Endothelial cell of umbilical vein (primary cell): ENCODE results near the gene SLC25A1. TPM values are rescaled to one million over a fixed set of nuclear protein-coding genes. Genes with fewer than 3 reads are reported as not detected.

Experiments
- BruUV-seq: library from RNA; stranded (reverse); fragments of 400-500 nt; replicated peaks from 2 replicates; lab custom pipeline; 2021; lab: Mats Ljungman, UMichigan
- CTCF ChIA-PET: fragments of 300-600, 350-600 bp; sonication (Branson Sonifier 250); formaldehyde crosslinking; loops from one replicate; lab custom pipeline; 2021; ENCODE audit warnings: antibody characterized with exemption, inconsistent platforms; lab: Charles Lee
- POLR2A ChIA-PET: fragments of 300-600, 350-600 bp; sonication (Branson Sonifier 250); formaldehyde crosslinking; loops from one replicate; lab custom pipeline; 2021; ENCODE audit warnings: antibody characterized with exemption, inconsistent platforms; lab: Charles Lee
- DNase-seq: peaks from one replicate; pipeline ENCODE4 v3.0.0-alpha.2; 2011; ENCODE audit warnings: low read depth, low spot score
- FAIRE-seq: peaks from 2 replicates; lab custom pipeline; 2011; peaks lifted over from hg19 to GRCh38; lab: Jason Lieb, UNC
- H2AFZ ChIP-seq: 2 replicates; pipeline ENCODE4 v1.6.0; 2012; ENCODE audit warnings: low read depth, low read length, control low read depth, inconsistent platforms
- H3K27ac ChIP-seq: 2 replicates; pipeline ENCODE4 v1.5.1; 2011; ENCODE audit warnings: low read depth, mild to moderate bottlenecking, control low read depth, low read length, moderate library complexity; ENCODE audit not compliant: insufficient read depth
- H3K27me3 ChIP-seq, 2 experiments: 2 replicates each; pipeline versions ENCODE4 v1.6.0 to v1.6.1; 2011; ENCODE audit warnings: low read length in 2 of 2, mixed read lengths in 1 of 2; ENCODE audit not compliant: control insufficient read depth in 2 of 2, insufficient read depth in 2 of 2
- H3K36me3 ChIP-seq, 2 experiments: 2 replicates in 1 of 2; 3 replicates in 1 of 2; pipeline ENCODE4 v1.5.1; 2011; ENCODE audit warnings: low read length in 2 of 2, mild to moderate bottlenecking in 1 of 2, moderate library complexity in 1 of 2; ENCODE audit not compliant: control insufficient read depth in 2 of 2, insufficient read depth in 2 of 2; ENCODE audit errors: extremely low read depth in 1 of 2
- H3K4me1 ChIP-seq: 3 replicates; pipeline ENCODE4 v1.5.1; 2011; ENCODE audit warnings: mild to moderate bottlenecking, low read length; ENCODE audit not compliant: control insufficient read depth, insufficient read depth; ENCODE audit errors: extremely low read depth
- H3K4me2 ChIP-seq: 2 replicates; pipeline ENCODE4 v1.6.1; 2011; ENCODE audit warnings: low read length, control low read depth, mixed read lengths; ENCODE audit not compliant: insufficient read depth
- H3K4me3 ChIP-seq, 3 experiments: fragments of 200-600 bp in 1 of 3; sonication (generic), shearing (Covaris generic) in 1 of 3; replicated peaks in 1 of 3; 2 replicates each; pipeline ENCODE4 v1.5.1; 2011 to 2016; ENCODE audit warnings: control low read depth in 3 of 3, low read length in 3 of 3, mild to moderate bottlenecking in 2 of 3, inconsistent platforms in 1 of 3, low read depth in 1 of 3, moderate library complexity in 1 of 3; ENCODE audit not compliant: insufficient read depth in 1 of 3
- H3K79me2 ChIP-seq: 2 replicates; pipeline ENCODE4 v1.6.0; 2012; ENCODE audit warnings: low read length, inconsistent platforms; ENCODE audit not compliant: control insufficient read depth, insufficient read depth
- H3K9ac ChIP-seq: replicated peaks from 2 replicates; pipeline ENCODE3; 2011; ENCODE audit warnings: low read length, control low read depth; ENCODE audit not compliant: insufficient read depth; ENCODE audit errors: extremely low read depth
- H3K9me1 ChIP-seq: replicated peaks from 3 replicates; pipeline ENCODE4 v1.6.0; 2011; ENCODE audit warnings: mild to moderate bottlenecking, low read length; ENCODE audit not compliant: control insufficient read depth, insufficient read depth; ENCODE audit errors: extremely low read depth
- H3K9me3 ChIP-seq: replicated peaks from 2 replicates; pipeline ENCODE4 v1.5.1; 2012; ENCODE audit warnings: low read length, inconsistent platforms; ENCODE audit not compliant: control insufficient read depth, insufficient read depth
- H4K20me1 ChIP-seq: replicated peaks from 2 replicates; pipeline ENCODE3; 2011; ENCODE audit warnings: mild to moderate bottlenecking, low read length; ENCODE audit not compliant: control insufficient read depth, insufficient read depth; ENCODE audit errors: extremely low read depth
- FOS ChIP-seq: IDR thresholded peaks from 2 replicates; pipeline ENCODE4 v1.6.1; 2011; ENCODE audit warnings: mild to moderate bottlenecking, low read length, moderate library complexity, borderline replicate concordance; ENCODE audit not compliant: insufficient read depth
- GATA2 ChIP-seq: IDR thresholded peaks from 2 replicates; pipeline ENCODE4 v1.7.0; 2011; ENCODE audit warnings: low read depth, mild to moderate bottlenecking, moderate library complexity, mixed read lengths, low read length; ENCODE audit not compliant: insufficient read length, insufficient read depth
- JUN ChIP-seq: IDR thresholded peaks from 2 replicates; pipeline ENCODE4 v1.6.1; 2011; ENCODE audit warnings: borderline replicate concordance, low read depth; ENCODE audit not compliant: insufficient read length, insufficient read depth
- POLR2A ChIP-seq: IDR thresholded peaks from 2 replicates; pipeline ENCODE4 v1.6.1; 2012; ENCODE audit warnings: low read depth, mild to moderate bottlenecking, control low read depth, low read length
- POLR2AphosphoS5 ChIP-seq: IDR thresholded peaks from 2 replicates; pipeline ENCODE4 v1.6.1; 2012; ENCODE audit warnings: low read depth, mild to moderate bottlenecking, control low read depth, low read length, moderate library complexity; ENCODE audit not compliant: insufficient read depth
- dilution Hi-C: fragments of 300-500 bp; cut with MboI; formaldehyde crosslinking; loops from one replicate; pipeline ENCODE4 v1.15.0; 2019; ENCODE audit warnings: low sequenced_read_pairs; ENCODE audit not compliant: extremely low pct_ligation_motif_present
- intact Hi-C: fragments of 100-400 bp; cut with micrococcal nuclease; formaldehyde crosslinking; loops from one replicate; pipeline ENCODE4 v1.10.0; 2022
- polyA plus RNA-seq, 4 experiments: library from polyadenylated mRNA; depleted of rRNA in 3 of 4; stranded (reverse) in 3 of 4; unstranded in 1 of 4; fragments of >200 nt; gene quantifications; 2 replicates each; pipeline versions ENCODE4 v1.2.1 to v1.2.3, GENCODE V29; 2011 to 2012; ENCODE audit warnings: missing spikeins in 1 of 4
- total RNA-seq: library from RNA; stranded (reverse); gene quantifications from 2 replicates; pipeline ENCODE4 v1.2.3, GENCODE V29; 2021
- TF ChIP-seq, protein P1 (sequence below): IDR thresholded peaks from 2 replicates; pipeline ENCODE4 v1.6.1; 2011; ENCODE audit not compliant: insufficient read depth, insufficient read length

The SLC25A1 gene
- total and polyA plus RNA-seq, 2 donors (not counting 3 experiments of a cell fraction or from before 2014, with no cell fraction given): 80.0 to 94.5 TPM

DNA sequence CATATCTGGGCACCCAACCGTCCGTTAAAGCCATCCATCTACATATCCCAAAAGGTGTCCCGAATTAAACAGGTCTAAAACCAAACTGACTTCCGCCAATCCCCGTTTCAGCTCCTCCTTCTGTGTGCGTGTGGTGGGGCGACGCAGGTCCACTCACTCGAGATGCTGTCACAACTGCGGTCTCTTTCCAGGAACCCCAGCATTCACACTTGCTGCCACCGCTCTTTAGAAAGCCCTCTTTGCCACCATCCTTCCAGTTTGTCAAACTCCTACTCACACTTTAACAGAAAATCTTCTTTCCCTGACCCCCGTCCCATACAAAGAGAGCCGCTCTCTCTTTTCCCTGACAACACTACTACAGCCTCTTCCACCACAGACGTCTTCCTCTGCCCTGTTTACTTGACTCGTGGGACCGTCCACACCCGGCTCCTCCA is 34.6 kb downstream of the SLC25A1 start:
- Histone ChIP-seq H3K9me3 (no peaks in the 10 kb centered on the region), H3K4me2 (peak overlapping the region; percentile 91), H4K20me1 (no peaks in the 10 kb centered on the region), H3K9me1 (no peaks in the 10 kb centered on the region), H3K4me3 (peak overlapping the region; percentile 69 to 94 (median 78)), H3K4me1 (peaks cover 7% of the 10 kb centered on the region), H2AFZ (peak overlapping the region; percentile 77), H3K9ac (peak overlapping the region; percentile 94), H3K27me3 (peaks cover 17 to 21% of the 10 kb centered on the region in 2 experiments), H3K27ac (peak overlapping the region; percentile 54), H3K36me3 (peaks cover 10 to 25% of the 10 kb centered on the region in 2 experiments), H3K79me2 (peaks cover 11% of the 10 kb centered on the region)
- intact Hi-C loops (loop anchor here (1.0 kb wide), 3 partner anchors 22 to 486 kb away; partner anchors contain the start of genes DGCR2 and SLC25A1), dilution Hi-C loops (no loop called here)
- TF ChIP-seq FOS: no peak
- no peak for TF ChIP-seq POLR2A
- TF ChIP-seq, protein P1, sequence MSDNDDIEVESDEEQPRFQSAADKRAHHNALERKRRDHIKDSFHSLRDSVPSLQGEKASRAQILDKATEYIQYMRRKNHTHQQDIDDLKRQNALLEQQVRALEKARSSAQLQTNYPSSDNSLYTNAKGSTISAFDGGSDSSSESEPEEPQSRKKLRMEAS: no peak
- no peak for TF ChIP-seq JUN
- BruUV-seq: TSS peak; percentile 31
- DNase-seq (no peak), FAIRE-seq (no peak)
- CTCF ChIA-PET: interaction anchor here (0.9 to 2.8 kb wide), 18 partner anchors 10 to 486 kb away, joined by 3 to 23 read pairs (median 5); partner anchors contain the start of genes CDC45, CLTCL1, DGCR2 and SLC25A1
- POLR2A ChIA-PET: interaction anchor here (1.0 kb wide), 1 partner anchor 9 kb away, joined by 3 read pairs; no protein-coding TSS in a partner anchor

DNA sequence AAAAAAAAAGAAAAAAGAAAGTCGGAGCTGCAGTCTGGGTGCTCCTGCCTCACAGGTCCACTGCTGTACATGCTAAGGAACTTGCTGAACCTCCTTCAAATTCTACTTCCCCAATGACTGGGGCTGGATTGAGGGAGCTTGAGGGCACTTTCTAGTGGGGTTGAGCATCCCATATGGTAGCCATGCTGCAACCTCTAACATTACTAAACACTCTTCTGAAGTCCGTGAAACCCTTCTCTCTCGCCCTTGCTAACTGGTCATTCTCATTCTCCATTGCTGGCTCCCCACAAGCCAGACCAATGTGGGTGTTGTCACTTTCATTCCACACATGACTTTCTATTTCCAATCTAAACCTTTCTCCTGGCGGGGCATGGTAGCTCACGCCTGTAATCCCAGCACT is 35.3 kb downstream of the SLC25A1 start:
- DNase-seq (no peak), FAIRE-seq (no peak)
- Histone ChIP-seq H3K4me2 (no peak overlapping the region), H3K36me3 (peaks cover 11 to 33% of the 10 kb centered on the region in 2 experiments), H3K79me2 (peaks cover 11% of the 10 kb centered on the region), H3K9ac (no peak overlapping the region), H3K27me3 (peaks cover 9 to 13% of the 10 kb centered on the region in 2 experiments), H2AFZ (no peak overlapping the region), H3K9me3 (no peaks in the 10 kb centered on the region), H4K20me1 (no peaks in the 10 kb centered on the region), H3K27ac (no peak overlapping the region), H3K9me1 (no peaks in the 10 kb centered on the region), H3K4me3 (no peak overlapping the region), H3K4me1 (peaks cover 7% of the 10 kb centered on the region)
- POLR2A ChIA-PET: no interaction called here
- TF ChIP-seq FOS (no peak), POLR2A (no peak), POLR2AphosphoS5 (no peak), GATA2 (no peak)
- dilution Hi-C loops (no loop called here), intact Hi-C loops (no loop called here)
- BruUV-seq: no TSS peak
- CTCF ChIA-PET: interaction anchor here (1.6 to 2.0 kb wide), 3 partner anchors 12 to 32 kb away, joined by 4 to 12 read pairs (median 5); partner anchors contain the start of gene TSSK2
